SKM-1 (cell line): ENCODE measurements around the gene ZNF207.
"Not testable (repeated sequence)": the region's sequence is repeated elsewhere in the genome, so short reads cannot be mapped to it uniquely, and the experiment has no call there.

Experiments used
- DNase-seq: peaks from one replicate; lab custom pipeline; 2025; ENCODE audit not compliant: unreplicated experiment; lab: John Stamatoyannopoulos, UW

The ZNF207 gene

DNA sequence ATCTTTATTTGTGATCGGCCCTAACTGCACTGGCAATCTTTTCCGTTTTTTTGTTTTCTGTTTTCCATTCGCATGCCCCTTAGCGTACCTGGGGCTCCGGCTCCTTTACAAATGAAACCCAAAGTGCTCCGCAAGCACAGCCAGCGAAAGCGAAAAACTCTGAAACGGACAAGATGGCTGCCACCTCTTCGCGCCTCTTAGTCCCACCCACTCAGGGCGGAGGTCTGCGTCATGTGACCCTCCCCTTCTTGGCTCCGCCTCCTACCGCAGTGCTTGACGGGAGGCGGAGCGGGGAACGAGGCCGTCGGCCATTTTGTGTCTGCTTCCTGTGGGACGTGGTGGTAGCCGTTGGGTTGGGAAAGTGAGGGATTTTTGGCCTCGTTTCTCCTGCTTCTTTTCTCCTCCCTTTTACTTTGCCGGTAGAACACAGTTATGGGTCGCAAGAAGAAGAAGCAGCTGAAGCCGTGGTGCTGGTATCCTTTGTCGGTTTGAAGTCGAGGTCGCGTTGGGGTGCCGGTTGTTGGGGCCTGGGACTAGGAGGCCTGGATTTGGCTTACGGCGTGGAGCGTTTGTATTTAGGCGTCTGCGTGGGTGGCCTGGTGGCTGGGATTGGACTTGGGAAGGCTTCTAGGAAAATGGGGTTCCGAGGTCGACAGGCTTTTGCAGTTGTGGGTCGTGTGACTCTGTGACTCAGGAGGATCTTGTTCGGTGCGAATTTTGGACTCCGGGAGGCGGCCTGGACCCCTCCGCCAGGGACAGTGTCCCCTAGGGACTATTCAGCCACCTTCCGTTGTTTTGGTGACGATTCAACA lies at the start of gene ZNF207:
Gene ZNF207, plus strand, starts transcription at position 304 of the 812 bp plus-strand sequence. Its CDS starts 129 bp downstream, at position 433.
- peak; percentile 92 for DNase-seq

GRCh38 chr17:32302037-32302436 lies 47.9 kb upstream of the ZNF207 start:
- DNase-seq, result no peak

DNA sequence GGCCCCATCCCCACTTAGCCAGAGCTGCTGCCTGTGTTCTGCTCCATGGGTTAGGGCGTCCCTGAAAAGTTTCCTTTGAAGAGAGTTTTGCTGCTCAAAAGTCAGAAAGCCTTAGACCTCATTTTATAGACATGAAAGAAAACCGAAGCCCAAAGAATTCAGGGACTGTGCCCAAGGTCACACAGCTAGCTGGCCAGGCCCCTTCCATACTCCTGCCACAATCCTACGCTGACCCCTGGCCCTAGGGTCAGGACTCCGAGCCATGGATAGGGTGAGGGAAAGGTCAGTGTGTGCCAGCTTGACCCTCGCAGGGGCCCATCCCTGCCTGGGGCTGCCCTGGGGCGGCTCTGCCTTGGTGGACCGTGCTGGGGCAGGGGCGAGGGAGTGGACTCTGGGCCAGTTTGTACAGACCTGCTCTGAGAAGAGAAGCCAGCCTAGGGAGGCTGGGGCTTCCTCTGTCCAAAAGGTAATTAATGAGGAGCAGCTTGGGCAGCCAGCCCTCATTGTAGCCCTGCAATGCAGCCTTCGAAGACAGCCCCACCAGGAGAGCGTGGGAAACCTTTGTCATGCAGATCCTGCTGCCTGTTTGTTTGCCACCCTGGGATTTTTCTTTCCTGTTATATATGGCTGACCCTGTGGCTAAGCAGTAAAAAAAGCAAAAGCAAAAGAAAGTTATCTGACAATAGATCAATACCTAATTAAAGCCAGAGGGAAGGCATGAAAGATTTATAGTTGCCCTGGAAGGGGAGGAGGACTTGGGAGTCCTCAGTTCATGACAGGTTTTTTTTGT lies 46.9 kb upstream of the ZNF207 start:
- DNase-seq, result no peak

DNA sequence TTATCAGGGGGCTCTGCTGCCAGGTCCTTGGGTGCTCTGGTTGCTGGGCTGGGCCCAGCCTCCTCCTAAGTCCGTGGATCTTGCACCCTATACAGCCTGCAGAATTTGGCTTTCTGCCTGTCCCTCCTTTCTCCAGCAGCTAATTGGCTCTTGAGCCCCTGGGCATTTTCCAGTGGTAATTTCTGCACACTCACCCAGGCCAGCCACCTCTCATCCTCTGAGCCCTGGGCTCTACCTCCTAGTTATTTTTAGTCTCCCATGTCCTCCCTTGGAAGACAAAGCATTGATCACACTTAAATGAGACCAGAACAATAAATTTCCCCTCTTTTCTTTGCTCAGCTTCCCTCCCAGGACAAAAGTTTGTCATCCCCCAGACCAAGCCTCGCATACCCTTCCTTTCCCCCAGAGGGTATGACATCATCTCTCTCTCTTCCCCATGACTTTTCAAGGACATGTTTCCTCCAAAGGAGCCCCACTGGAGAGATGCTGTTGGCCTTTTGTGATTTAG lies 46.1 kb upstream of the ZNF207 start:
- no peak for DNase-seq

- no peak for DNase-seq
These were observed 44.9 kb upstream of the ZNF207 start for GRCh38 chr17:32305049-32305448.

GRCh38 chr17:32307658-32308057 lies 42.3 kb upstream of the ZNF207 start:
- DNase-seq, result no peak

GRCh38 chr17:32311028-32311536 lies 38.9 kb upstream of the ZNF207 start:
- DNase-seq, result no peak

DNA sequence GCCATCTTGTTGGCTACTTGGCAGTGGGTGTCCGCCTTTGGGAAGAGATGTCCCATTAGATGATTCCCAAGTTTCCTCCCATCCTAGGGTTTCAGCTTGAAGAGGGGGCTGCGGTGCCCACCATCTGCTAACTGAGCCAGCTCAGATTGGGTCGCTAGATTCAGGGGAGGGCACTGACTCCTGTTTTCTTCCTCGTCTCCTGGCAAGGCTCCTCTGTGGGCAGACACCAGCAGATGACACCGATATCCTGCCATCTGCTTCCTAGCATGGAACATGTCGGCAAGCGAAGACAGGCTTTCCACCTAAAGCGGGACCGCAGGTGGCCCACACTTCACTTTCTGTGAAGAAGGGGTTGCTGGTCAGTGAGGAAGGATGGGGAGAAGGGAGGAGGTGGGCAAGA lies 35.3 kb upstream of the ZNF207 start:
- DNase-seq, result no peak

DNA sequence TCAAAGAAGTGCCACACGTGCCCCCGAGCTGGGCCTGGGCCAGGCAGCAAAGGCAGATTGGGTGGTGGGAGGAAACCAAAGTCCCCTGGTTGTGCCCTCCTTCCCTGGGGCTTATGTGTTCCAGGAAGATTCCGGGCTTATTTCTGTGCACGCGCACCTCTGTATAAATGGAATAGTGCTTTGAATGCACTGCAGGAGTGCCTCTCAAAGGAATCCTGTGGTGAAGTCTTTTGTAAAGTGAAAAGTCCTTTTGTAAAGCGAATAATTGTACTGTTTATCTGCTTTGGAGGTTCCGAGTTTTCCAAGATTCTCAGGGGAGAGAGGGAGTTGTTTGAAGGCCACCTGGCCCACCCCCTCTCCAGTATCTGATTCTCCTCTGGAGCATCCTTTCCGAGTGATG lies 34.8 kb upstream of the ZNF207 start:
- no peak for DNase-seq

- DNase-seq, result not testable (repeated sequence)
These were observed 33.3 kb upstream of the ZNF207 start for GRCh38 chr17:32316653-32317052.

DNA sequence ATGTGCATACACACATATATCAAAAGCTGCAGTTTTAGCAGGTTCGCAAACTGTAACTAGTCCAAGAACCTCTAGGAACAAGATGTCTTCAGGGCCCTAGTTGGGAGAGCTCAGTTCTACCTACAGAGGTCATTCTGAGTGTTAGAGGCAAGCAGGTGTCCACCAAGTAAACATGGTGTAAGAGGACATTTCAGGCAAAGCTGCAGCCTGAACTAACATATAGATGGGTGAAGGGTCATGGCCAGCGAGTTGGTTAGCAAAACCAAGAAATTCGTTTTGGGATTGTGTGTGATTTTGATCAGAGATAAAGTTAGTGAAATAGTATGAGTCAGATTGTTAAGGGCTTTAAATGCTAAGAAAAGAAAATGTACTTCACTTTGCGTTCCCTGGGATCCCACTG lies 32.6 kb upstream of the ZNF207 start:
- DNase-seq, result no peak

DNA sequence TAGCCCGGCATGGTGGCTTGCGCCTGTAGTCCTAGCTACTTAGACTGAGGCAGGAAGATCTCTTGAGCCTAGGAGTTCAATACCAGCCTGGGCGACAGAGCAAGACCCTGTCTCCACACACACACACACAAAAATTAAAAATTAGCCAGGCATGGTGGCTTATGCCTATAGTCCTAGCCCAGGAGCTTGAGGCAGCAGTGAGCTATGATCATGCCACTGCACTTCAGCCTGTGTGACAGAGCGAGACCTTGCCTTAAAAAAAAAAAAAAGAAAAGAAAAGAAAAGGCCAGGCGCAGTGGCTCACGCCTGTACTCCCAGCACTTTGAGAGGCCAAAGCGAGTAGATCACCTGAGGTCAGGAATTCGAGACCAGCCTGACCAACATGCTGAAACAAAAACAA lies 31.9 kb upstream of the ZNF207 start:
- DNase-seq, result no peak

DNA sequence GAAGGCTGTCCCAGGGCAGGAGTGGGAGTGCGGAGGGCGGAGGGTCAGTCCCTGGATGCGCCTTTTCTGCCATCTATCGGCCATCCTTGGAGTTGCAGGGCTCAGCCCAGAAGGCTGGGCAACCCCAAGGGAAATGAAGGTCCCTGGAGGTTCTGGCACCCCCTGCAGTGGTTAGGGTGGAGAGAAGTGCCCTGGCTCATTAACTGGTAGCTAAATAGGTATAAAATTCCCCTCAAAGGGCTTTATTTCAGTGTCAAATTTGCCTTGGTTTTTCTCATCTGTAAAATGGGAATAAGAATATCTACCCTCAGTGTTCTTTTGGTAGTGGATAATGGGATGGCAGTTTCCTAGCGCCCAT lies 30.4 kb upstream of the ZNF207 start:
- DNase-seq, result peak; percentile 45

DNA sequence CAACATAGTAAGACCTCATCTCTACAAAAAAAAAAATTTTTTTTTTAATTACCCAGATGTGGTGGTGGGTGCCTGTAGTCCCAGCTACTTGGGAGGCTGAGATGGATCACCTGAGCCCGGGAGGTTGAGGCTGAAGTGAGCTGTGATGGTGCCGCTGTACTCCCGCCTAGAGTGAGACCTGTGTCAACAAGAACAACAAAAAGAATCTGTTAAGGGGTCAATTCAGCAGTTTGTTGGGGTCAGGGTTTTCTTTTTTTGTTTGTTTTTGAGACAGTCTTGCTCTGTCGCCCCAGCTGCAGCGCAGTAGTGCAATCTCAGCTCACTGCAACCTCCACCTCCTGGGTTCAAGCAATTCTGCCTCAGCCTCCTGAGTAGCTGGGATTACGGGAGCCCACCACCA lies 29.9 kb upstream of the ZNF207 start:
- not testable (repeated sequence) for DNase-seq

GRCh38 chr17:32320847-32321246 lies 29.1 kb upstream of the ZNF207 start:
- DNase-seq, result no peak

GRCh38 chr17:32323046-32323445 lies 26.9 kb upstream of the ZNF207 start:
- DNase-seq, result no peak

DNA sequence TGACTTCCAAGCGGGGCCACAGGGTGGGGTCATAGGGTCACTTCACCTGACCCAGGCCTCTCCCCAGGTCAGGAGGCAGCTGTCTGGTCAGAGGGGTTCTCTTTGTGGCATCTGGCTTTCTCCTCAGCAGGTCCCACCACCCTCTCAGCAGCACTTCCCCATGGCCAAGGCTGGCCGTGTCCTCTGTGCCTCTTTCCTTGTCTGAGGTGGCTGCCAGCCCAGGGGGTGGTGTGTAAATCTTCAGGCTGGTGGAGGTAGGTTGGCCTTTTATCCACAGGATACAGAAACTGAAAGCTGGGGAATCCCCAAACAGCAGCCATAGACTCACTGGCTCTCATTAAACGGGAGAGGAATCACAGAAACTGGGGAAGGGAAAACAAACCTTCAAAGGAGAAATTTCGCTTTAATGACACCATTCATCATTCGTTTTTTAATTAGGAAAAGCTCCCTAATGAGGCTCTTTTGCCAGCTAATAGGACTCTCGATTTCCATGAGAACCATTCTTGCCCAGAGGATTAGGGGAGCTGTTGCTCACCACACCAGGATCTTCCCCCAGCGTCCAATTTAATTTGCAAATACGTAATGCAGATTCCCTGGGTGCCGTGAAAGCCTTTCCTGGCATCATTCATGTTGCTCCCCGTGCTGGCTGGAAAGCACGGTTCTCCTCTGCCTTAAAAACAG lies 26.0 kb upstream of the ZNF207 start:
- DNase-seq, result no peak

DNA sequence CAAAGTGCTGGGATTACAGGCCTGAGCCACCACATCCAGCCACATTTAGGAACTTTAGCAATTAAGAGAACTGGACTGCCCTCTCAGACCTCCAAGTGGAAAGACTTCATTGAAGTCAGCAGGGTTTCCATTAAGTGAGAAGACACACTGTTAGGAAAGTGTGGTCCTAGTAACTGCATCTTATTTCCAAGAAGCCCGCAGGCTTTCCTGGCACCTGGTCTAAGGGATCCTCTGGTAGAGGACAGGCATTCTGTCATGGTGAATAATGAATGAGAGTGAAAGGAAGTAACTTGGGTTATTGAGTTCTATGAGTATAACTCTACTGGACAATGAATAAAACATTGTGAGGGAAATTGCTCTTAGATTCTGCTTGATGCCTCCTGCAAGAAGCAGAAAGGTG lies 22.0 kb upstream of the ZNF207 start:
- no peak for DNase-seq

GRCh38 chr17:32330147-32330546 lies 19.8 kb upstream of the ZNF207 start:
- no peak for DNase-seq

DNA sequence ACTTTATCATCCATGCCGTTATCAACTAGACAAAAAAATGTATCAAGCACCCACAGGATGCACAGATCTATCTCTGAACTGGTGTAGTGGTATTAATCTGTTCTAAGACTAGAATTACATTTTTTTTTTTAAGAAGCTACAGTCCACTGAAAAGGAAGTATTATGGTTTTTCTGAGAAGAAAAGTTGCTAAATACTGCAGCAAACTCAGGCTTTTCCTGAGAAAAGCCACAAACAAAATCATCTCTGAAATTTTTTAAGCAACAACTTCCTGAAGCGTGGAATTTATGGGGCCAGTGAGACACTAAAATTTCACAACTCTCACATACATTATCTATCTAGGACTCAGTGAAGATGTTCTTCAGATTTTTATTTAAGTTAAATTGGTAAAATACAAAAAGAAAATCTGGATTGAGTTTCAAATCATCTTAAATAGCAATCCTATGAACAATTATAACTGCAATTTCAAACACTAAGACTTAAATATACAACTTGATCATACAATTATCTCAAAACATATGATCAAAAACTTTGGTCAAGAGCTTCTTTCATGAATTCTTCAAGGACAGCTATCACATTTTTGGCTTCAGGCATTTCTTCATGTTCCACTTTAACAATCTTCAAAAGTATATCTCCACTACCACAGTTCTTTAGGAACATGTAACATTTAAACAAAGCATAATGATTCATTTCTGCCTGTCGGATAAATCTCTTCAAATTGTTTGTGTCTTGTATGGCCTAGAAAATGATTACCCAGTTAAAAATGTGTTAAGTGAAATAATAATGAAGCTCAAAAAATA lies 18.5 kb upstream of the ZNF207 start:
- DNase-seq, result no peak

DNA sequence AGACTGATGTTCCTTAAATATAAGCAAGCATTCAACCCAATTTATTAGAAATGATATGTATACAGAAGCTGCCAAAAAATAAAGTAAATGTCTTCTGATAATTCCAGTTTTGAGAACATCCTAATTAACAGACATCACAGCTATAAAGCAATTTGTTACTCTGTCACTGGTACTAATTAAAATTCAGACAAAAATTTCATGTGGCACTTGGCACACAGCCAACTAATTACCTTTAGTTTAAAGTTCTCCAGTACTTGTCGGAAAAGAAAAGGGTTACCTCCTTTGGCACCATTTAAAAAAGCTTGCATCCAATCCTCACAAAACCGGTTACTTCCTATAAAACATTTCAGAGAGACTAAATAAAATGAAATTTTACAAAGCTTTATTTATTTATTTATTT lies 16.8 kb upstream of the ZNF207 start:
- no peak for DNase-seq
